NOMO-1 treated with DMSO at 0.1 percent for 48 hours (cell line): Measurements from ENCODE around the gene TOMM6.

Experiments
- DNase-seq: peaks from one replicate; lab custom pipeline; 2025; ENCODE audit not compliant: unreplicated experiment; lab: John Stamatoyannopoulos, UW

TOMM6 gene

GRCh38 chr6:41821266-41821665 is 33.8 kb downstream of the TOMM6 start:
- DNase-seq, result no peak

GRCh38 chr6:41822021-41822420 is 34.5 kb downstream of the TOMM6 start:
- no peak for DNase-seq

- DNase-seq, result no peak
Observed at GRCh38 chr6:41823178-41823577, 35.7 kb downstream of the TOMM6 start.

GRCh38 chr6:41824571-41825569 is 37.4 kb downstream of the TOMM6 start:
- no peak for DNase-seq

- DNase-seq, result no peak
Observed at GRCh38 chr6:41826343-41827022, 39.0 kb downstream of the TOMM6 start.

GRCh38 chr6:41832263-41832662 is 44.8 kb downstream of the TOMM6 start:
- no peak for DNase-seq

GRCh38 chr6:41836022-41836659 is 48.6 kb downstream of the TOMM6 start:
- DNase-seq, result no peak

GRCh38 chr6:41836660-41837052 is 49.2 kb downstream of the TOMM6 start:
- no peak for DNase-seq
